ENCODE data around the gene ATXN1. TPM values are rescaled to one million over a fixed set of nuclear protein-coding genes. Genes with fewer than 3 reads are reported as not detected.

Gene ATXN1
- total RNA-seq, 1 experiment from 2014 or later: 7.6 TPM

DNA sequence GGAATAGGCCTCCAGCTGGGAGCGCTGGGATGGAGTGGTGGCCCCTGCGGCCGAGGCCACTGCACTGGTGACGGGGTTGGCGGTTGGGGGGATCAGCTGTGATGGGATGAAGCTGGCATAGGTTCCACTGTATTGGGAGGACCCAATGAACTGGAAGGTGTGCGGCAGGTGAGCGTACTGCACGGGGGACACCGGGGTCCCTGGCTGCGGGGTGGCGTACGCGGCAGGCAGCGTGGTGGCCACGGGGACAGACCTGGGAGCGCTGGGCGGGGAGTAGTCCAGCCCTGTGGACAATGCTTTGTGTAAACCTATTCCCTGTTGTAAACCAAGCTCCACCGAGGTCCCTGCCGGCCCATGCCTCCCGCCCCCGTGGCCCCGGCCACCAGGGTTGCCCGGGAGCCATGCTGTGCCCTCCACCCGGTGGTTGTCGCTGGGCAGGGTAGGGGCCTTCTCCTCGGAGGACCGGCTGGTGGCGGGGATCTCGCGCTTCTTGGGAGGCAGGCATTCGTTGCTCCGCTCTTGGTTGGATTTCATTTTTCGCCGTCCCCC, 433.4 kb downstream of the ATXN1 start:
- no peaks in the 10 kb centered on the region for H3K27me3 ChIP-seq (ENCODE audit: control insufficient read depth, insufficient read depth, low read length)
- H3K36me3 ChIP-seq (replicated peaks; ENCODE audit: control insufficient read depth, insufficient read depth, low read length): no peaks in the 10 kb centered on the region
- no peak overlapping the region for H3K4me3 ChIP-seq (ENCODE audit: insufficient read depth, low read depth, low read length)

DNA sequence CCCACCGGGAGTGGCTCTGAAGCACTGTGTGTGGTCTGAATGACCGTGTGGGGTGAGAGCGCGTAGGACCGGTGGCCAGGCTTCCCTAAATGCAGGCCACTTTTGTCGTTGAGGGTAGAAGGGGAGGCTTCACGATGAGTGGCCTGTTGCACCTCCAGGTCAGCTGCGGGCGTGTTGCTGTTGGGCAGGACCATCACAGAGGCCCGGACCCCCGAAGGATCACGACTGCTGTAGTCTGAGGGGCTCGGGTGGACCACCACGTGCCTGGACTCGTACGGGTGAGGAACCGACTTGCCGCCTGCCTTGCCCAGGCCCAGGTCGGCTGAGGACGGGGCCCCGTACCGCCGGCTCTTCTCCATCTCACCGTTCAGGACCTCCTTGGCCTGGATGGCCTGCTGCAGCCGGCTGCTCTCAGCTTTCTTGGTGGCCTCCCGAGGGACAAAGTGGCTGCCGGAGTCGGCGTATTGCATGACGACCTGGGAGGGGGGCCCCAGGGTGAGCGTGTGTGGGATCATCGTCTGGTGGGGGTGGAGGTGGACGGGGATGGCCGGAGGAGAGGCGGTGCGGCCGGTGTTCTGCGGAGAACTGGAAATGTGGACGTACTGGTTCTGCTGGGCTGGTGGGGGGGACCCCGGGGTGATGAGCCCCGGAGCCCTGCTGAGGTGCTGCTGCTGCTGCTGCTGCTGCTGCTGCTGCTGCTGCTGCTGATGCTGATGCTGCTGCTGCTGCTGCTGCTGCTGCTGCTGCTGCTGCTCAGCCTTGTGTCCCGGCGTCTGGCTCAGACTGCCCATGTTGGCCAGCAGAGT, 434.1 kb downstream of the ATXN1 start:
- H3K4me3 ChIP-seq (ENCODE audit: insufficient read depth, low read depth, low read length): no peak overlapping the region
- H3K36me3 ChIP-seq (replicated peaks; ENCODE audit: control insufficient read depth, insufficient read depth, low read length): no peaks in the 10 kb centered on the region
- peak; percentile 44 for DNase-seq
- no peaks in the 10 kb centered on the region for H3K27me3 ChIP-seq (ENCODE audit: control insufficient read depth, insufficient read depth, low read length)

More for the DNA sequence above, 433.4 kb downstream of the ATXN1 start:
- DNase-seq: peak; percentile 40

DNA sequence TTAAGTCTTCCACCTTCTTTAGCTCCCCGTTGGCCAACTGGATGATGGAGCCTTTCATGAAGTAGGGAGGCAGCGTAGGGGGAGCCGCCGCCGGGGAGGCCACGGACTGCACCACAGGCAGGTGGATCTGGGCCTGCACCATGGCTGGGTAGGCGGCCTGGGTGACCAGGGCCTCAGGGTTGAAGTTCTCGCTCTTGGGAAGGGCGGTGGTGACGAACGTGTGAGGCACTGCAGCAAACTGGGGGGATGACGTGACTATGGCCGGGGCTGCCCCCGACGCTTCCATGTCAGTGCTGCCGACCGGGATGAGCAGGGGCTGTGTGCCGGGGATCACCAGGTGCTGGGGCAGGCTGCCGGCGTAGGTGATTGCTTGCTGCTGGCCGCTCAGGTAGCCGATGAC, 434.7 kb downstream of the ATXN1 start:
- Histone ChIP-seq H3K4me3 (ENCODE audit: insufficient read depth, low read depth, low read length) (no peak overlapping the region), H3K27me3 (ENCODE audit: control insufficient read depth, insufficient read depth, low read length) (no peaks in the 10 kb centered on the region), H3K36me3 (replicated peaks; ENCODE audit: control insufficient read depth, insufficient read depth, low read length) (no peaks in the 10 kb centered on the region)
- no peak for DNase-seq

DNA sequence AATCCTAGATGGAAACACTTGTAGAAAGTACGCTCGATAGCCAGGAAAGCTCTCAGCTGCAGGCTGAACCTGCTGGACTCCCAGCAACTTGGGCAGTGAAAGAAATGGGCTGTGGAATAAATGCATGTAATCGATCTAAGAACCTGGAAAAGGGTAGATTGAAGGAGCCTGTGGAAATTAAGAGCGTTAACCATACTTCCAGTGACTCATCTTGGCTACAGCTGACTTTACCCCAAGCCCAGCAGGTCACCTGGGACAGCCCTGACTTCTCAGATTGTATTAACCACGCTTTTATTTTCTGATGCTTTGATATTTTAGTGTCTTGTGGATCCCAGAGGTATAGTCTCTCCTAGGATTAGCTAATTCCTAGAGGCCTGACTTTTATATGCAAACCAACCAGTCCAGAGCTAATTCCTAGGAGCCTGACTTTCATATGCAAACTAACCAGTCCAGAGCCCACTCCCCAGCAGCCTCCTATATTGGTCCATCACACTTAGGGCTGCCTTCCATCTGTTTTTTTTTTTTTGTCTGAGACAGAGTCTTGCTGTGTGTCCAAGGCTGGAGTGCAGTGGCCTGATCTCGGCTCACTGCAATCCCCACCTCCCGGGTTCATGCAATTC, 436.5 kb downstream of the ATXN1 start:
- Histone ChIP-seq H3K27me3 (ENCODE audit: control insufficient read depth, insufficient read depth, low read length) (no peaks in the 10 kb centered on the region), H3K4me3 (ENCODE audit: insufficient read depth, low read depth, low read length) (no peak overlapping the region), H3K36me3 (replicated peaks; ENCODE audit: control insufficient read depth, insufficient read depth, low read length) (no peaks in the 10 kb centered on the region)
- peak; percentile 54 for DNase-seq

DNA sequence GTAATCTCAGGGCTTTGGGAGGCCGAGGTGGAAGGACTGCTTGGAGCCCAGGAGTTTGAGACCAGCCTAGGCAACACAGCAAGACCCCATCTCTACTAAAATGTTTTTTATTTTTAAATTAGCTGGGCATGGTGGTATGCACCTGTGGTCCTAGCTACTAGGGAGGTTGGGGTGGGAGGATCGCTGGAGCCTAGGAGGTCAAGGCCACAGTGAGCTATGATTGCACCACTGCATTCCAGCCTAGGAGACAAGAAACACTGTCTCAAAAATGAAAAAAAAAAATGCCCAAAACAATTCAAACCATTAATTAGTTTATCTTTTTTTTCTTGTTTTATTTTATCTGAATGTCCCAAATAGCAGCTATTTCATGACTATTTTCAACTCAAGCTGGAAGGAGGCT, 437.1 kb downstream of the ATXN1 start:
- no peaks in the 10 kb centered on the region for H3K36me3 ChIP-seq (replicated peaks; ENCODE audit: control insufficient read depth, insufficient read depth, low read length)
- no peak for DNase-seq
- no peak overlapping the region for H3K4me3 ChIP-seq (ENCODE audit: insufficient read depth, low read depth, low read length)
- no peaks in the 10 kb centered on the region for H3K27me3 ChIP-seq (ENCODE audit: control insufficient read depth, insufficient read depth, low read length)

DNA sequence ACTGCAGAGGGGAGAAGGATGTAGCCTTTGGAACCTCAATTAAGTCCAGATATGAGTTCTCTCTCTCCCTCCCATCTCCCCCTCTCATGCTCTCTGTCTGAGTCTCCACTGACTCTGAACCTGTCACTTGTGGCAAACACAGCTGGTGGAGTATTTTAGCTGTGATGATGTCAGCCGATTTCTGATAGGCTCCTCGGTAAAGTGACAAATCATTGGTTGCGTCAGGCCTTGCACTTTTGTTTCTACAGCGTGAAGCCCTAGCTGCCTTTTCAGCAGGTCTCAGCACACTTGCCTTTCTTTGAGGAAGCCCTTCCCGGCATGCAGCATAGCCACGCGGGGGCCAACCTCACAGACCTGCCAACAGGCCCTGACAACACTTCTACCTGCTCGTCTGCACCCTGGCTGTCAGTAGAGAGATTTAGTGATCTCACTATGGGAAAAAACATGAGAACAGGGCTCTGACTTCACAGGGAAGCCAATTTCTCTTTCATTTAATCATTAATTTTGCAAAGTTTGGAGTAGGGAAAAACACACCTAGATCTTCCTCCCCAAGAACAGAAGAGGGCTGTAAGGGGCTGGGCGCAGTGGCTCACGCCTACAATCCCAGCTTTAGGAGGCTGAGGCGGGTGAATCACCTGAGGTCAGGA, 438.5 kb downstream of the ATXN1 start:
- no peak for DNase-seq
- no peaks in the 10 kb centered on the region for H3K27me3 ChIP-seq (ENCODE audit: control insufficient read depth, insufficient read depth, low read length)
- no peak overlapping the region for H3K4me3 ChIP-seq (ENCODE audit: insufficient read depth, low read depth, low read length)
- H3K36me3 ChIP-seq (replicated peaks; ENCODE audit: control insufficient read depth, insufficient read depth, low read length): no peaks in the 10 kb centered on the region

DNA sequence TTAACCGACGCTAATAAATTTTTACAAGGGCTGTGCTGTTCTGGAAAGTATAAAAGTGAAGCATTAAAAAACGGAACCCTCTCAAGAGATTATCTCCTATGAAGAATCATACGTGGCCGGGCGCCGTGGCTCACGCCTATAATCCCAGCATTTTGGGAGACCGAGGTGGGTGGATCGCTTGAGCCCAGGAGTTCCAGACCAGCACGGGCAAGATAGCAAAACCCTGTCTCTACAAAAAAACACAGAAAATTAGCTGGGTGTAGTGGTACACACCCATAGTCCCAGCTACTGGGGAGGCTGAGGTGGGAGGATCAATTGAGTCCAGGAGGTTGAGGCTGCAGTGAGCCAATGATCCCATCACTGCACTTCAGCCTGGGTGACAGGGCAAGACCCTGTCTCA, 439.4 kb downstream of the ATXN1 start:
- H3K4me3 ChIP-seq (ENCODE audit: insufficient read depth, low read depth, low read length): no peak overlapping the region
- no peak for DNase-seq
- H3K27me3 ChIP-seq (ENCODE audit: control insufficient read depth, insufficient read depth, low read length): no peaks in the 10 kb centered on the region
- H3K36me3 ChIP-seq (replicated peaks; ENCODE audit: control insufficient read depth, insufficient read depth, low read length): no peaks in the 10 kb centered on the region

DNA sequence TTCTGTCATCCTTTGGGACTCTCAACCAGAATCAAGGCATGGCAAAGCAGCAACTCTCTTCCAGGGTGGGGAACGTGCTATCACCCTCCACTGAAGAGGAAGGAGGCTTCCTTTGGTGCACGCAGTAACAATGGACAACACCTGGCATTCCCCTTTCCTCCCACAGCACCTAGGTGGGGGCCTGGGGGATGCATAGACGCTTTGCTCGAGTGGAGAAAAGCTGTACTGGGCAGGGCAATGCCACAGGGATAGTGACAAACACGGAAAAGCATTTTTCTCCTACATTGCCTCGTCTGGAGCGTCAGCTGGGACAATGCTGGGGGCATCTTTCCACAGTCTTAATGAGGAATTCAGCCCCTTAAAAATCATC, 439.9 kb downstream of the ATXN1 start:
- H3K36me3 ChIP-seq (replicated peaks; ENCODE audit: control insufficient read depth, insufficient read depth, low read length): no peaks in the 10 kb centered on the region
- DNase-seq: no peak
- H3K4me3 ChIP-seq (ENCODE audit: insufficient read depth, low read depth, low read length): no peak overlapping the region
- H3K27me3 ChIP-seq (ENCODE audit: control insufficient read depth, insufficient read depth, low read length): no peaks in the 10 kb centered on the region

DNA sequence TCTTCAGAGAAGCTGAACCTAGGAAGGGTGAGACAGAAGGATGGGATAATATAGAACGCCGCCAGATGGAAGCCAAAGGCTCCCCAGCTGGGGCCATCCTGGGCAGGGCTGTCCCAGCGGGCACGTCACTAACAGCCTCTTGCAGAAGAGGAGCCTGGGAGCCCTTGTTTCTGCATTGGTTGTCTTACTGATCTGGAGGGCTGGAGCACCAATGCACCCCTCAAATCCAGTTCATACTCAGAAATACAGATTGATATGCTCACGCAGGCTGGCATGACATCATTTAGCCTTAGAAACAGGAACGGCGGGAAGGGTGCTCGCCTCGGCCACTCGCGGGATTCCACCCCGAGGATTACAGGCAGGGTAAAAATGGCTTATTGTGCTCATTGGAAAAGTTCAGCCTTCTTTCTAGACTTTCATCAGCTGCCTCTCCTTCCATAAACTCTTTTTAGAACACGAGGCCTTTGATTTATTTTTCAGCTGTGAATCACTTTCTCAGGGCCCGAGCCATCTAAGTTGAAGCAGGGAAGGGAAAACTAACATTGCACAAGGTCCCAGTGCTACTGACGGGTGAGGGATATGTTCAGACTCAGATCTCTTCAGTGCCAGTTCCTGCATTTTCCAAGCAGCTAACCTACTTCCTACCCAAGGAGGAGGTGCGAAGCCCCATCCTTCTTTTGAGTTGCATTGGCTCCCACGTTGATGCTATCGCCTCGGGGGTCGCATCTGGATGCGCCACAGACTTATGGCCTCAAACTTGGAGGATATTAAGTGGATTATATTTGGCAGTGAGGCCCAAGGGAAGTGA, 440.5 kb downstream of the ATXN1 start:
- no peaks in the 10 kb centered on the region for H3K27me3 ChIP-seq (ENCODE audit: control insufficient read depth, insufficient read depth, low read length)
- no peaks in the 10 kb centered on the region for H3K36me3 ChIP-seq (replicated peaks; ENCODE audit: control insufficient read depth, insufficient read depth, low read length)
- no peak for DNase-seq
- H3K4me3 ChIP-seq (ENCODE audit: insufficient read depth, low read depth, low read length): no peak overlapping the region

DNA sequence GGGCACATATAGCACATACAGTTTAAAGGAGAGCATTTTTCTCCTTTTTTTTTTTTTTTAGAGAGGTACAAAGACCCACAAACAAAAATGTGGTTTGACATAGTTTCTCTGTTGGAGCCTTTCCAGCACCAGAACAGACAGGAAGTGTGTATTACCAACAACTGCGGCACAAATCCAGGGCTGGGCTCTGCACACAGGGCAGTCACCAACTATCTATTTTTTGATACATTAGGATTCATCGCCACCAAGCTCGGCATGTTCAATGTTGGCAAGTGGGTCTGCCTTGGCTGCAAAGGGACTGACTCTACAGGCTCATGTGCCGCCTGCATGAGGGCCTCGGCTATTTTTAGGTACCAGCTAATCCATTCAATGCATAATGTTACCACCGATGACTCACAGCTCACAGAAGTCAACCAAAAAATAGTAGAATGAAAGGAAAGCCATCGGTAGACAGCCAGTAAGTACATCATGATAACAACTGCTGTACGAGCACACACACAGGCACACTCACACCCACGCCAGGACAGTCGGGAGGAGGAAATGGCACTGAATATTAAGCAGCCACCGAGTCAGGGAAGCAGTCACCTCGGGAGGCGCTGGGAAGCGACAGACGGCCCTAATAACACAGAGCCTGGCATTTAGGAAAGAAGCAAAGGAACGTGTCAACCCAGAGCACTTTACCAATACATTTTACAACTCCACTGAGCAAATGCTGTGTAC, 441.3 kb downstream of the ATXN1 start:
- no peaks in the 10 kb centered on the region for H3K36me3 ChIP-seq (replicated peaks; ENCODE audit: control insufficient read depth, insufficient read depth, low read length)
- no peaks in the 10 kb centered on the region for H3K27me3 ChIP-seq (ENCODE audit: control insufficient read depth, insufficient read depth, low read length)
- DNase-seq: no peak
- no peak overlapping the region for H3K4me3 ChIP-seq (ENCODE audit: insufficient read depth, low read depth, low read length)

DNA sequence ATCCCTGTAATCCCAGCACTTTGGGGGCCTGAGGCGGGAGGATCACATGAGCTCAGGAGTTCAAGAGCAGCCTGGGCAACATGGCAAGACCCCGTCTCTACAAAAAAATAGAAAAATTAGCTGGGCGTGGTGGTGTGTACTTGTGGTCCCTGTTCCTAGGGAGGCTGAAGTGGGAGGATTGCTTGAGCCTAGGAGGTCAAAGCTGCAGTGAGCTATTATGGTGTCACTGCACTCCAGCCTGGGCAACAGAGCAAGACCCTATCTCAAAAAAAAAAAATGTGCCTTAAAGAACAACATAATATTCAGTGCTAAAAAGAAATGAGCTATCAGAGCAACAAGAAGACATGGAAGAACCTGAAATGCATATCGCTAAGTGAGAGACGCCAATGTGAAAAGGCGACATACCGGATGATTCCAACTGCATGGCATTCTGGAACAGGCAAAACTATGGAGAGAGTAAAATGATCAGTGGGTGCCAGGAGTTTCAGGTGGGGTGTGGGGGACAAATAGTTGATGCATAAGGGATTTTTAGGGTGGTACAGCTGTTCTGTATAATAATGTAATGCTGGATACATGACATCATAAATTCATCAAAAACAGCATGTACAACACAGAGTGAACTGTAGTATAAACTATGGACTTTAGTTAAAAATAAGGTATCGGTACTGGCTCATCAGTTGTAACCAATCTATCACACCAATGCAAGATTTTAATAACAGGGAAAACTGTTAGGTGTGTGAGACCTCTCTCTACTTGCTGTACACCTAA, 442.1 kb downstream of the ATXN1 start:
- DNase-seq: no peak
- Histone ChIP-seq H3K36me3 (replicated peaks; ENCODE audit: control insufficient read depth, insufficient read depth, low read length) (no peaks in the 10 kb centered on the region), H3K4me3 (ENCODE audit: insufficient read depth, low read depth, low read length) (no peak overlapping the region), H3K27me3 (ENCODE audit: control insufficient read depth, insufficient read depth, low read length) (no peaks in the 10 kb centered on the region)

DNA sequence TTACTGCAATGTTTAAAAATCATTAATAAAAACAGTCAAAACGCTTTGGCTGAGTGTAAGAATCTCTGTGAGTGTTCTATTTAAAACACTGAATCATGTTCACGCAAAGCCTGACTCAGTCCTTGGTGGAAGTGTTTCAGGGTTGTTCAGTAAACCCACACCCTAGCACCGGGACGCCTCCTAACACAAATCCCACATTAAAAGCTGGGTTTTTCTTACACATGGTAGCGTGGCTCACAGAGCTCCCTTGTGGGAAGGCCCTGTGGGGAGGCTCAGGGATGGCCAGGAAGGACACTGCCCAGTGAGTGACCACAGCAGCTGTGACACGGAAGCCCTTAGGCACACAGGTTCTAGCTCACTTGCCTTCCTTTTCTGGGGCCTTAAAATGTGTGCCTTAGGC, 442.7 kb downstream of the ATXN1 start:
- Histone ChIP-seq H3K27me3 (ENCODE audit: control insufficient read depth, insufficient read depth, low read length) (no peaks in the 10 kb centered on the region), H3K36me3 (replicated peaks; ENCODE audit: control insufficient read depth, insufficient read depth, low read length) (no peaks in the 10 kb centered on the region), H3K4me3 (ENCODE audit: insufficient read depth, low read depth, low read length) (no peak overlapping the region)
- DNase-seq: no peak

DNA sequence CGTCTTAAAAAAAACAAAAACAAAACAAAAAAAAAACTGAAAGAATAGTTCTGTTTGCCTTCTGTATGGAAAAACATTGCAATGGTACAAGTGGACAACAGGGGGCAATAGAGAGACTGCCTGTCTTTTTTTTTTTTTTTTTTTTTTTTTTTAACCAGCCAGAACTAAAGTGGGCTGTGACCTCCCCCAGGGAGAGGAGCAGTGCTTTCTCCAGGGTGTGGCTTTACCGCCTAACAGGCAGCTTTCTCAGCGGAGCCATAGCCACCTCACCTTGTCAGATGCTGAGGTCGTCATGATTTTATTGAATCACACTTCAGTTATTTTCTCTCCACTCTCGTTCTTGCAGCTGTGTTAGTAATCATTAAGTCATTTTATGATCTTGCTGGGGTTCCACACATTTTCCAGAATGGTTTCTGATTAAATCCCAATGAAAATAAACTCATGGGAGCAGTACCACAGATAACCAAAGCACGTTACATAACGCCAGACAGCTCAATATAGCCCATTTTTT, 444.5 kb downstream of the ATXN1 start:
- no peak overlapping the region for H3K4me3 ChIP-seq (ENCODE audit: insufficient read depth, low read depth, low read length)
- H3K27me3 ChIP-seq (ENCODE audit: control insufficient read depth, insufficient read depth, low read length): no peaks in the 10 kb centered on the region
- no peaks in the 10 kb centered on the region for H3K36me3 ChIP-seq (replicated peaks; ENCODE audit: control insufficient read depth, insufficient read depth, low read length)
- DNase-seq: peak; percentile 82
